HT1080 (cell line): Measurements from ENCODE around the gene NOP56. TPM values are rescaled to one million over a fixed set of nuclear protein-coding genes. Genes with fewer than 3 reads are reported as not detected.

Experiments used
- DNase-seq: peaks from one replicate; pipeline ENCODE4 v3.0.0-alpha.2; 2015; ENCODE audit warnings: low read depth
- polyA plus RNA-seq, 2 experiments: library from polyadenylated mRNA; depleted of rRNA; stranded (reverse); fragments of >200 nt; gene quantifications; 2 replicates each; pipeline ENCODE4 v1.2.3, GENCODE V29; 2015
- total RNA-seq: library from RNA; depleted of rRNA; stranded (reverse); fragments of >200 nt; shearing (Covaris generic); gene quantifications from 2 replicates; pipeline ENCODE4 v1.2.3, GENCODE V29; 2014; rRNA removed

NOP56 gene
- 493 and 581 TPM in 2 replicates for total RNA-seq
- polyA plus RNA-seq (2015; cell fraction: cytosol; rRNA removed), result 83.3 and 102 TPM in 2 replicates
- polyA plus RNA-seq (2015; cell fraction: nucleus; rRNA removed), result 408 and 456 TPM in 2 replicates

GRCh38 chr20:2651772-2652723 lies at the start of gene NOP56:
Gene NOP56 (plus strand): TSS chr20:2652632. CDS start chr20:2652661, 29 bp downstream.
- DNase-seq, result peak; percentile 87

- no peak for DNase-seq
These were observed 49.7 kb upstream of the NOP56 start for GRCh38 chr20:2602746-2603145.

GRCh38 chr20:2603816-2604505 lies 48.5 kb upstream of the NOP56 start:
- no peak for DNase-seq

GRCh38 chr20:2604506-2604835 lies 48.0 kb upstream of the NOP56 start:
- DNase-seq, result no peak

GRCh38 chr20:2606507-2607006 lies 45.9 kb upstream of the NOP56 start:
- DNase-seq, result no peak

GRCh38 chr20:2610326-2610725 lies 42.1 kb upstream of the NOP56 start:
- no peak for DNase-seq

- no peak for DNase-seq
These were observed 41.3 kb upstream of the NOP56 start for GRCh38 chr20:2610941-2611720.

- DNase-seq, result no peak
These were observed 40.4 kb upstream of the NOP56 start for GRCh38 chr20:2612073-2612472.

GRCh38 chr20:2616634-2617033 lies 35.8 kb upstream of the NOP56 start:
- no peak for DNase-seq

- DNase-seq, result no peak
These were observed 35.2 kb upstream of the NOP56 start for GRCh38 chr20:2617099-2617714.

GRCh38 chr20:2618815-2619214 lies 33.6 kb upstream of the NOP56 start:
- no peak for DNase-seq

- no peak for DNase-seq
These were observed 33.1 kb upstream of the NOP56 start for GRCh38 chr20:2619337-2619736.

- DNase-seq, result peak; percentile 56
These were observed 32.4 kb upstream of the NOP56 start for GRCh38 chr20:2619961-2620595.

- DNase-seq, result no peak
These were observed 28.2 kb upstream of the NOP56 start for GRCh38 chr20:2624190-2624589.

- no peak for DNase-seq
These were observed 27.4 kb upstream of the NOP56 start for GRCh38 chr20:2625062-2625461.

GRCh38 chr20:2626853-2627541 lies 25.4 kb upstream of the NOP56 start:
- peak; percentile 90 for DNase-seq

- no peak for DNase-seq
These were observed 21.2 kb upstream of the NOP56 start for GRCh38 chr20:2631228-2631627.

GRCh38 chr20:2633381-2633780 lies 19.1 kb upstream of the NOP56 start:
- no peak for DNase-seq

- DNase-seq, result no peak
These were observed 15.2 kb upstream of the NOP56 start for GRCh38 chr20:2637246-2637645.

- no peak for DNase-seq
These were observed 12.2 kb upstream of the NOP56 start for GRCh38 chr20:2640260-2640659.
